ACC112 (cell line): Measurements from ENCODE around the gene ENTPD2.

Source experiments
- H2AFZ ChIP-seq: fragments of 200-600 bp; sonication (generic); one replicate; pipeline ENCODE4 v1.6.0; 2017; ENCODE audit warnings: antibody characterized with exemption, low read length; ENCODE audit not compliant: unreplicated experiment
- H3K27ac ChIP-seq: fragments of 200-600 bp; sonication (generic); 2 replicates; pipeline ENCODE4 v1.5.1; 2014; ENCODE audit warnings: low read depth, mild to moderate bottlenecking, antibody characterized with exemption, low read length, moderate library complexity
- H3K27me3 ChIP-seq: fragments of 200-600 bp; sonication (generic); 2 replicates; pipeline ENCODE4 v1.6.1; 2014; ENCODE audit warnings: mild to moderate bottlenecking, antibody characterized with exemption, low read length, moderate library complexity, mixed read lengths; ENCODE audit not compliant: insufficient read depth
- H3K36me3 ChIP-seq: fragments of 200-600 bp; sonication (generic); 2 replicates; pipeline ENCODE4 v1.6.1; 2016; ENCODE audit warnings: mild to moderate bottlenecking, antibody characterized with exemption, low read length, moderate library complexity, mixed read lengths; ENCODE audit not compliant: insufficient read depth
- H3K4me1 ChIP-seq: fragments of 200-600 bp; sonication (generic); one replicate; pipeline ENCODE4 v1.6.1; 2016; ENCODE audit warnings: low read length, mixed read lengths; ENCODE audit not compliant: insufficient read depth, unreplicated experiment, control insufficient read depth
- H3K4me3 ChIP-seq: fragments of 200-600 bp; sonication (generic); 2 replicates; pipeline ENCODE4 v1.5.1; 2014; ENCODE audit warnings: mild to moderate bottlenecking, low read depth, low read length
- H3K79me2 ChIP-seq: fragments of 200-600 bp; sonication (generic); one replicate; pipeline ENCODE4 v1.6.0; 2016; ENCODE audit warnings: low read length; ENCODE audit not compliant: control insufficient read depth, unreplicated experiment, insufficient read depth

The ENTPD2 gene

GRCh38 chr9:137053944-137054931 lies at the start of gene ENTPD2:
Gene ENTPD2, minus strand, starts transcription at chr9:137054061. Its CDS starts 64 bp downstream, at chr9:137053997.
- no peak within 1 kb of the TSS for H2AFZ ChIP-seq
- no peak within 1 kb of the TSS for H3K27ac ChIP-seq
- H3K4me1 ChIP-seq, result peaks cover 10% of the 10 kb centered on the region
- H3K27me3 ChIP-seq, result peaks cover 37% of the 10 kb centered on the region
- no peaks in the 10 kb centered on the region for H3K79me2 ChIP-seq
- H3K36me3 ChIP-seq, result no peaks in the 10 kb centered on the region
- H3K4me3 ChIP-seq, result no peak within 1 kb of the TSS

- Histone ChIP-seq H3K27ac (no peak overlapping the region), H2AFZ (no peak overlapping the region), H3K79me2 (no peaks in the 10 kb centered on the region), H3K4me1 (no peaks in the 10 kb centered on the region), H3K36me3 (peaks cover 46% of the 10 kb centered on the region), H3K4me3 (no peak overlapping the region), H3K27me3 (no peaks in the 10 kb centered on the region)
These were observed 49.5 kb upstream of the ENTPD2 start for GRCh38 chr9:137103206-137103999.

- Histone ChIP-seq H3K36me3 (peaks cover 46% of the 10 kb centered on the region), H3K27ac (no peak overlapping the region), H3K79me2 (no peaks in the 10 kb centered on the region)
These were observed 45.4 kb upstream of the ENTPD2 start for GRCh38 chr9:137099231-137099630.

GRCh38 chr9:137097761-137098462 lies 44.1 kb upstream of the ENTPD2 start:
- peaks cover 35% of the 10 kb centered on the region for H3K36me3 ChIP-seq

More at GRCh38 chr9:137099231-137099630, 45.4 kb upstream of the ENTPD2 start:
- no peaks in the 10 kb centered on the region for H3K4me1 ChIP-seq
- H3K4me3 ChIP-seq, result no peak overlapping the region
- no peak overlapping the region for H2AFZ ChIP-seq
- H3K27me3 ChIP-seq, result no peaks in the 10 kb centered on the region

GRCh38 chr9:137096785-137097546 lies 43.1 kb upstream of the ENTPD2 start:
- no peak overlapping the region for H2AFZ ChIP-seq
- no peaks in the 10 kb centered on the region for H3K27me3 ChIP-seq
- no peak overlapping the region for H3K27ac ChIP-seq
- H3K79me2 ChIP-seq, result no peaks in the 10 kb centered on the region
- no peak overlapping the region for H3K4me3 ChIP-seq
- H3K36me3 ChIP-seq, result peaks cover 29% of the 10 kb centered on the region
- H3K4me1 ChIP-seq, result no peaks in the 10 kb centered on the region

More at GRCh38 chr9:137097761-137098462, 44.1 kb upstream of the ENTPD2 start:
- Histone ChIP-seq H3K27ac (no peak overlapping the region), H3K4me1 (no peaks in the 10 kb centered on the region), H3K79me2 (no peaks in the 10 kb centered on the region), H3K4me3 (no peak overlapping the region), H3K27me3 (no peaks in the 10 kb centered on the region), H2AFZ (no peak overlapping the region)

- H2AFZ ChIP-seq, result no peak overlapping the region
- no peaks in the 10 kb centered on the region for H3K27me3 ChIP-seq
- H3K36me3 ChIP-seq, result peaks cover 18% of the 10 kb centered on the region
- no peaks in the 10 kb centered on the region for H3K79me2 ChIP-seq
- H3K27ac ChIP-seq, result no peak overlapping the region
- H3K4me3 ChIP-seq, result no peak overlapping the region
- no peaks in the 10 kb centered on the region for H3K4me1 ChIP-seq
These were observed 42.0 kb upstream of the ENTPD2 start for GRCh38 chr9:137095664-137096517.

- Histone ChIP-seq H3K4me3 (no peak overlapping the region), H2AFZ (no peak overlapping the region), H3K27ac (no peak overlapping the region), H3K27me3 (no peaks in the 10 kb centered on the region), H3K79me2 (peaks cover 8% of the 10 kb centered on the region), H3K36me3 (peaks cover 4% of the 10 kb centered on the region; the same call in 1 of the 2 replicates), H3K4me1 (peaks cover 20% of the 10 kb centered on the region)
These were observed 35.5 kb upstream of the ENTPD2 start for GRCh38 chr9:137089232-137089947.

- Histone ChIP-seq H3K4me1 (peaks cover 32% of the 10 kb centered on the region), H3K36me3 (peaks cover 4% of the 10 kb centered on the region; the same call in 1 of the 2 replicates), H3K4me3 (peak overlapping the region; percentile 83), H3K27ac (no peak overlapping the region), H3K79me2 (peaks cover 8% of the 10 kb centered on the region), H2AFZ (no peak overlapping the region), H3K27me3 (no peaks in the 10 kb centered on the region)
These were observed 34.3 kb upstream of the ENTPD2 start for GRCh38 chr9:137088121-137088520.
